Gastrocnemius medialis (tissue), 4 donors: Measurements from ENCODE around the gene SELENOP. TPM values are rescaled to one million over a fixed set of nuclear protein-coding genes. Genes with fewer than 3 reads are reported as not detected.

Source experiments
- ATAC-seq, 2 donors: fragments of 150-250 bp; one replicate each; pipeline ENCODE4 v1.9.1; 2016
- DNase-seq, 2 donors: peaks; one replicate each; pipeline ENCODE4 v3.0.0-alpha.2; 2019
- H3K27ac ChIP-seq, 4 donors: fragments of 200-600 bp; sonication (generic); 1 replicate in 1 of 4; 2 replicates in 3 of 4; pipeline ENCODE4 v1.5.1; 2016 to 2018; ENCODE audit warnings: mild to moderate bottlenecking in 2 of 4, moderate library complexity in 1 of 4
- H3K27me3 ChIP-seq, 3 donors: fragments of 200-600 bp; sonication (generic) in 2 of 3; 1 replicate in 1 of 3; 2 replicates in 2 of 3; pipeline versions ENCODE4 v1.5.1 to v1.6.0; 2016 to 2019; ENCODE audit warnings: mild to moderate bottlenecking in 1 of 3, moderate library complexity in 1 of 3
- H3K36me3 ChIP-seq, 2 donors: fragments of 200-600 bp; sonication (generic) in 1 of 2; one replicate each; pipeline ENCODE4 v1.5.1; 2017 to 2018
- H3K4me1 ChIP-seq, 2 donors: fragments of 200-600 bp; sonication (generic) in 1 of 2; one replicate each; pipeline ENCODE4 v1.5.1; 2016 to 2017; ENCODE audit warnings: mild to moderate bottlenecking in 2 of 2
- H3K4me3 ChIP-seq, 4 donors: fragments of 200-600 bp; sonication (generic) in 3 of 4; 1 replicate in 1 of 4; 2 replicates in 3 of 4; pipeline ENCODE4 v1.5.1; 2016 to 2019; ENCODE audit warnings: mild to moderate bottlenecking in 2 of 4
- H3K9me3 ChIP-seq, 3 donors: fragments of 200-600 bp; sonication (generic) in 2 of 3; 1 replicate in 1 of 3; 2 replicates in 2 of 3; pipeline ENCODE4 v1.5.1; 2016 to 2019
- CTCF ChIP-seq, 5 experiments: fragments of 450-650 bp in 3 of 5; fragments of 200-600 bp in 2 of 5; sonication (generic) in 2 of 5; IDR thresholded peaks in 4 of 5; conservative IDR thresholded peaks in 1 of 5; 1 replicate in 4 of 5; 2 replicates in 1 of 5; pipeline ENCODE4 v1.5.1; 2016 to 2019; ENCODE audit warnings: antibody characterized with exemption in 5 of 5, mild to moderate bottlenecking in 3 of 5, moderate library complexity in 3 of 5
- POLR2A ChIP-seq, 2 donors: fragments of 450-650 bp; IDR thresholded peaks; one replicate each; pipeline ENCODE4 v1.6.1; 2017; ENCODE audit warnings: antibody characterized with exemption in 2 of 2, mild to moderate bottlenecking in 2 of 2, moderate library complexity in 2 of 2
- in situ Hi-C, 4 donors: fragments of 200-750 bp; cut with MboI; loops; one replicate each; pipeline versions ENCODE4 v1.15.0 to v1.8.0; 2017; ENCODE audit warnings: low sequenced_read_pairs in 4 of 4
- intact Hi-C: fragments of 100-400 bp; cut with DNase I; formaldehyde crosslinking; loops from one replicate; pipeline ENCODE4 v1.15.1; 2023; ENCODE audit warnings: low total_unique reads
- total RNA-seq, 4 donors: library from RNA; depleted of rRNA; stranded (reverse); fragments of >200 nt; gene quantifications; one replicate each; pipeline versions ENCODE4 v1.1.0 to v1.2.3, GENCODE V29; 2016

Gene SELENOP
- total RNA-seq, 4 donors from 2014 or later = 231 to 290 (median 243) TPM

DNA sequence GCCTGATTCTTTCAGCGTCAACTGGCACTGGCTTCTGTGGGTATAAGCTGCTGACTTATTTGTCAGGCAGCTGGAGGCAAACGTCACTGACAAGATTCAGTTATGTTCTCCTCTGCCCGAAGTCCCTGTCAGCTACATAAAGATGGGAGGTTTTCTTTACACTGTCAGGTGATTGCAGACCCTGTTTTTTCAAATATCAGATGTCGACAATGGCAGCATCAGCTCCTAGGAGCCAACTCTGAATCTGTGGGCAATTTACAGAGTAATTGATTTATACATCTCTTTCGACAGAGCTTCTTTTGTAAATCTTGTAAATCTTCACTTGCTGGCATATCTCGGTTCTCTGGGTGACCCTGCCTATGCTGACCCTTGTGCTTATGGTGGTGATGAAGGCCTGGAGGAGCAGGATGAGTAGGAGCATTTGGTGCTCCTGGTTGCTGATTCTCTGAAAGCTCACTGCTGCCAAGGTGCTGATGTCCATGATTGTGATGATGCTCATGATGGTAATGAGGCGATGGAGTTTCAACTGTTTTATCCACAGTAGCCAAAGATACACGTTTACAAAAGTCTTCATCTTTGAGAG lies 10.9 kb downstream of the SELENOP start:
- intact Hi-C loops = no loop called here
- H3K36me3 ChIP-seq = peaks cover 6 to 61% of the 10 kb centered on the region in 2 donors
- no peak overlapping the region for H3K27ac ChIP-seq
- TF ChIP-seq POLR2A (IDR thresholded peaks at IDR 0.05) = no peak
- no peak for TF ChIP-seq CTCF (IDR thresholded peaks at IDR 0.05 in 4 of 5, conservative IDR thresholded peaks at IDR 0.05 in 1 of 5)
- no peaks in the 10 kb centered on the region for H3K27me3 ChIP-seq
- in situ Hi-C loops = loop anchor here in 1 of 4 donors (10.0 to 25.0 kb wide), 2 partner anchors 84 to 236 kb away; partner anchors contain the start of gene ANXA2R
- no peak overlapping the region for H3K4me3 ChIP-seq
- DNase-seq = no peak
- H3K9me3 ChIP-seq = no peaks in the 10 kb centered on the region
- ATAC-seq = no peak
- H3K4me1 ChIP-seq = no peaks in the 10 kb centered on the region

GRCh38 chr5:42799668-42800114 lies 12.0 kb downstream of the SELENOP start:
- no peak overlapping the region for H3K27ac ChIP-seq
- H3K27me3 ChIP-seq = no peaks in the 10 kb centered on the region
- H3K36me3 ChIP-seq = peaks cover 6 to 50% of the 10 kb centered on the region in 2 donors
- TF ChIP-seq POLR2A (IDR thresholded peaks at IDR 0.05) (no peak), CTCF (IDR thresholded peaks at IDR 0.05 in 4 of 5, conservative IDR thresholded peaks at IDR 0.05 in 1 of 5) (no peak)
- no peak overlapping the region for H3K4me3 ChIP-seq
- intact Hi-C loops (no loop called here), in situ Hi-C loops (loop anchor here in 2 of 4 donors (10.0 to 25.0 kb wide), 3 partner anchors 85 to 238 kb away; partner anchors contain the start of gene ANXA2R (in 1 of the 2))
- H3K9me3 ChIP-seq = no peaks in the 10 kb centered on the region
- H3K4me1 ChIP-seq = no peaks in the 10 kb centered on the region
- DNase-seq = no peak
- ATAC-seq = no peak

DNA sequence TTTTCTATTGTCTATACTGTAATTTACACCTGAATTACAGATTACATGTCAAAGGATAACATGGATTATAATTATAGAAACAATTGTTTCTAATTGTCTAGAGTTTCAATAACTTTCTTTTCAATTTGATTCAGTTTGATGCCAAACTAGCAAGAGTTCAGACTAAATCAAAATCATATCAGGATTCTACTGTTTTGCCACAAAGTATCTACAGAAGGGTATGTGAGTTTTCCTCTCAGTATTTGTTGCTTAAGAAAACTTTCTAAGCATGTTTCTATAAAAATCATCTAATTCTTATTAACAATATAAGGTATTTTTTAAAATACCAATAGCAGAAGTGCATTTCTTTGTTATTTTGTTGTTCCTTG lies 12.5 kb downstream of the SELENOP start:
- in situ Hi-C loops = loop anchor here in 1 of 4 donors (25.0 kb wide), 1 partner anchor 88 kb away; no protein-coding TSS in a partner anchor
- H3K36me3 ChIP-seq = peaks cover 6 to 45% of the 10 kb centered on the region in 2 donors

GRCh38 chr5:42798284-42799240 lies 13.1 kb downstream of the SELENOP start:
- no peak for ATAC-seq
- no peak overlapping the region for H3K27ac ChIP-seq
- H3K27me3 ChIP-seq = no peaks in the 10 kb centered on the region
- peaks cover 6 to 38% of the 10 kb centered on the region in 2 donors for H3K36me3 ChIP-seq
- DNase-seq = no peak
- H3K4me3 ChIP-seq = no peak overlapping the region
- in situ Hi-C loops = loop anchor here in 1 of 4 donors (25.0 kb wide), 1 partner anchor 89 kb away; no protein-coding TSS in a partner anchor
- no peaks in the 10 kb centered on the region for H3K4me1 ChIP-seq
- no peaks in the 10 kb centered on the region for H3K9me3 ChIP-seq
- intact Hi-C loops = no loop called here
- TF ChIP-seq POLR2A (IDR thresholded peaks at IDR 0.05) (no peak), CTCF (IDR thresholded peaks at IDR 0.05 in 4 of 5, conservative IDR thresholded peaks at IDR 0.05 in 1 of 5) (no peak)

More for the DNA sequence above, 12.5 kb downstream of the SELENOP start:
- intact Hi-C loops = no loop called here
- H3K27me3 ChIP-seq = no peaks in the 10 kb centered on the region
- H3K4me3 ChIP-seq = no peak overlapping the region
- ATAC-seq (no peak), DNase-seq (no peak)
- H3K9me3 ChIP-seq = no peaks in the 10 kb centered on the region
- H3K4me1 ChIP-seq = no peaks in the 10 kb centered on the region
- TF ChIP-seq CTCF (IDR thresholded peaks at IDR 0.05 in 4 of 5, conservative IDR thresholded peaks at IDR 0.05 in 1 of 5) = no peak
- TF ChIP-seq POLR2A (IDR thresholded peaks at IDR 0.05) = no peak
- no peak overlapping the region for H3K27ac ChIP-seq
